Measurements from ENCODE around the gene MEF2D.

DNA sequence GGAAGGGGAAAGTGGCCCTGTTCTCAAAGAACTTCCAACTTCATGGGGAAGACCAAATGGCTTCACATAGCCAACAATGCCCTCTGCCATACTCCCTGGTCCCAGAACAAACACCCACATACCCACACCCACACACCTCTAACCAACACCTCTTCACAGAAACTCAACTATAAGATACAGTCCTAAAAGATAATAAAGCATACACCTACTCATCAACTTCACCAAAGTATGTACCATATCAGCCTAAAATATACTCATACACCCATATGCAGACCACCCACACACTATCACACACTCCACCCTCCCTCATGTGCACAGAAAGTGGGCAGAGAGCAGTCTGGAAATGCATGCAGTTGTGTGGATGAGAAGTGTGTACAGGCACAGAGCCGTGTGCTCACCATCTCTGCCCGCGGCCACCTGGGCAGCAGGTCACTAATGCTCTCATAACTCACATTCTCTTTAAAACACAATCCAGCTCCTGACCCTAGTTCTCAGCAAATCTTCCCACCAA lies 44.1 kb upstream of the MEF2D start:
- no peak for TF ChIP-seq TEAD4 (IDR thresholded peaks at IDR 0.05)
- no peak for TF ChIP-seq TAF1 (IDR thresholded peaks at IDR 0.05; ENCODE audit: low read depth)
- no peak for TF ChIP-seq CEBPB (IDR thresholded peaks at IDR 0.05)
- TF ChIP-seq FOXM1 (IDR thresholded peaks at IDR 0.05; ENCODE audit: borderline replicate concordance, low read depth): no peak
- TF ChIP-seq TCF12 (IDR thresholded peaks at IDR 0.05; ENCODE audit: low read depth): no peak
- TF ChIP-seq ZBTB7A (IDR thresholded peaks at IDR 0.05; ENCODE audit: low read depth): no peak
- TF ChIP-seq, protein P1, sequence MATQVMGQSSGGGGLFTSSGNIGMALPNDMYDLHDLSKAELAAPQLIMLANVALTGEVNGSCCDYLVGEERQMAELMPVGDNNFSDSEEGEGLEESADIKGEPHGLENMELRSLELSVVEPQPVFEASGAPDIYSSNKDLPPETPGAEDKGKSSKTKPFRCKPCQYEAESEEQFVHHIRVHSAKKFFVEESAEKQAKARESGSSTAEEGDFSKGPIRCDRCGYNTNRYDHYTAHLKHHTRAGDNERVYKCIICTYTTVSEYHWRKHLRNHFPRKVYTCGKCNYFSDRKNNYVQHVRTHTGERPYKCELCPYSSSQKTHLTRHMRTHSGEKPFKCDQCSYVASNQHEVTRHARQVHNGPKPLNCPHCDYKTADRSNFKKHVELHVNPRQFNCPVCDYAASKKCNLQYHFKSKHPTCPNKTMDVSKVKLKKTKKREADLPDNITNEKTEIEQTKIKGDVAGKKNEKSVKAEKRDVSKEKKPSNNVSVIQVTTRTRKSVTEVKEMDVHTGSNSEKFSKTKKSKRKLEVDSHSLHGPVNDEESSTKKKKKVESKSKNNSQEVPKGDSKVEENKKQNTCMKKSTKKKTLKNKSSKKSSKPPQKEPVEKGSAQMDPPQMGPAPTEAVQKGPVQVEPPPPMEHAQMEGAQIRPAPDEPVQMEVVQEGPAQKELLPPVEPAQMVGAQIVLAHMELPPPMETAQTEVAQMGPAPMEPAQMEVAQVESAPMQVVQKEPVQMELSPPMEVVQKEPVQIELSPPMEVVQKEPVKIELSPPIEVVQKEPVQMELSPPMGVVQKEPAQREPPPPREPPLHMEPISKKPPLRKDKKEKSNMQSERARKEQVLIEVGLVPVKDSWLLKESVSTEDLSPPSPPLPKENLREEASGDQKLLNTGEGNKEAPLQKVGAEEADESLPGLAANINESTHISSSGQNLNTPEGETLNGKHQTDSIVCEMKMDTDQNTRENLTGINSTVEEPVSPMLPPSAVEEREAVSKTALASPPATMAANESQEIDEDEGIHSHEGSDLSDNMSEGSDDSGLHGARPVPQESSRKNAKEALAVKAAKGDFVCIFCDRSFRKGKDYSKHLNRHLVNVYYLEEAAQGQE (IDR thresholded peaks at IDR 0.05; ENCODE audit: low read depth): no peak
- TF ChIP-seq MAX (IDR thresholded peaks at IDR 0.05): no peak
- no peak for TF ChIP-seq RAD21 (IDR thresholded peaks at IDR 0.05; ENCODE audit: low read depth)
- no peak for TF ChIP-seq CREB1 (IDR thresholded peaks at IDR 0.05; ENCODE audit: low read depth)
